Esophagus muscularis mucosa (tissue), 4 donors: ENCODE results near the gene LRSAM1. TPM values are rescaled to one million over a fixed set of nuclear protein-coding genes. Genes with fewer than 3 reads are reported as not detected.

Experiments used
- DNase-seq: peaks from one replicate; pipeline ENCODE4 v3.0.0-alpha.2; 2017; ENCODE audit errors: extremely low spot score
- H3K27ac ChIP-seq, 4 donors: fragments of 200-600 bp; sonication (generic); replicated peaks in 1 of 4; 1 replicate in 3 of 4; 2 replicates in 1 of 4; pipeline ENCODE4 v1.5.1; 2016 to 2019; ENCODE audit warnings: mild to moderate bottlenecking in 1 of 4
- H3K27me3 ChIP-seq, 4 donors: fragments of 200-600 bp; sonication (generic); one replicate each; pipeline versions ENCODE4 v1.5.1 to v1.6.0; 2016 to 2019
- H3K36me3 ChIP-seq, 4 donors: fragments of 200-600 bp; sonication (generic); one replicate each; pipeline ENCODE4 v1.5.1; 2016 to 2019
- H3K4me1 ChIP-seq, 4 donors: fragments of 200-600 bp; sonication (generic); one replicate each; pipeline ENCODE4 v1.5.1; 2016 to 2019
- H3K4me3 ChIP-seq, 4 donors: fragments of 200-600 bp; sonication (generic); 1 replicate in 2 of 4; 2 replicates in 2 of 4; pipeline ENCODE4 v1.5.1; 2016 to 2019; ENCODE audit warnings: mild to moderate bottlenecking in 4 of 4, moderate library complexity in 1 of 4
- H3K9me3 ChIP-seq, 4 donors: fragments of 200-600 bp; sonication (generic); 1 replicate in 3 of 4; 2 replicates in 1 of 4; pipeline ENCODE4 v1.5.1; 2016 to 2019
- EP300 ChIP-seq: sonication (generic); formaldehyde crosslinking; IDR thresholded peaks from one replicate; pipeline ENCODE4 v1.6.1; 2017; ENCODE audit warnings: antibody characterized with exemption
- POLR2A ChIP-seq: fragments of 450-650 bp; IDR thresholded peaks from one replicate; pipeline ENCODE4 v1.6.1; 2017; ENCODE audit warnings: antibody characterized with exemption, moderate library complexity, mild to moderate bottlenecking, low read depth
- POLR2AphosphoS5 ChIP-seq, 2 donors: sonication (generic); formaldehyde crosslinking; IDR thresholded peaks; one replicate each; pipeline ENCODE4 v1.6.1; 2017; ENCODE audit warnings: antibody characterized with exemption in 2 of 2
- WGBS: methylation state at CpG from one replicate; pipeline ENCODE4 v1.1.5; 2018; 5-methylcytosine and 5-hydroxymethylcytosine counted together
- intact Hi-C: fragments of 100-400 bp; cut with DNase I; formaldehyde crosslinking; loops from one replicate; pipeline ENCODE4 v1.15.1; 2023
- total RNA-seq, 4 donors: library from RNA; depleted of rRNA; stranded (reverse); fragments of >200 nt; gene quantifications; one replicate each; pipeline versions ENCODE4 v1.1.0 to v1.2.1, GENCODE V29; 2016
- TF ChIP-seq, protein P1 (sequence below), 3 experiments: fragments of 200-600 bp in 2 of 3; fragments of 450-650 bp in 1 of 3; sonication (generic) in 2 of 3; IDR thresholded peaks; one replicate each; pipeline ENCODE4 v1.5.1; 2017 to 2019; ENCODE audit warnings: antibody characterized with exemption in 3 of 3, mild to moderate bottlenecking in 2 of 3, moderate library complexity in 1 of 3

LRSAM1 gene
- total RNA-seq, 4 donors from 2014 or later, result 13.6 to 26.2 (median 18.8) TPM

DNA sequence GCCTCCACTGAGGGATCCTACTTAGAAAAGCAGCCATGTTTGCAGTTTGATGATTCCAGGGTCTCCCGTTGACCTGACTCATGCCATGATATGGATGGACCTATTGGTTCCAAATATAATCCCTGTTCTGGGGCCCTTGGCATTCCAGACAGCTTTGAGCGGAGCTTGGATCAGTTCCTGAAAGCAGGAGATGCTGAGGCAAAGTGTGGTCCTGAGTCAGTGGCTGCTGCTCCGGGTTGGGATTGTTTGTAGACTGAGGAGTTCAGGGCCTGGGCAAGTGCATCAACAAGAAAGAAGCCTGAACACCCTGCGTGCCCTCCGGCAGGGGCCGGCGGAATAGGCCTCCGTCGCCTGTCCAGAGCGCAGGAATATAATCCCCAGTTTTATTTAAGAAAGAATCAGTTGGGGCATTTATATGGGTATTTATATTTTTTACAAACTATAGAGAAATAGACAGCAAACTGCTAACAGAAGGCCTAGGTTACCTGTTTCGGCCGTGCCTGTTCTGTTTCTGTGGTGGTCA lies 50.6 kb downstream of the LRSAM1 start:
- Histone ChIP-seq H3K27me3 (no peaks in the 10 kb centered on the region), H3K27ac (no peak overlapping the region), H3K4me3 (no peak overlapping the region), H3K36me3 (peaks cover 13 to 82% (median 72%) of the 10 kb centered on the region in 4 donors), H3K9me3 (no peaks in the 10 kb centered on the region), H3K4me1 (peaks cover 5 to 9% (median 6%) of the 10 kb centered on the region in 4 donors)
- 89% methylated on average over 12 of the region's 12 CpGs for WGBS
- no peak for DNase-seq
- intact Hi-C loops, result loop anchor here (10.0 kb wide), 1 partner anchor 423 kb away; no protein-coding TSS in a partner anchor
- TF ChIP-seq POLR2A, result no peak
- TF ChIP-seq, protein P1, sequence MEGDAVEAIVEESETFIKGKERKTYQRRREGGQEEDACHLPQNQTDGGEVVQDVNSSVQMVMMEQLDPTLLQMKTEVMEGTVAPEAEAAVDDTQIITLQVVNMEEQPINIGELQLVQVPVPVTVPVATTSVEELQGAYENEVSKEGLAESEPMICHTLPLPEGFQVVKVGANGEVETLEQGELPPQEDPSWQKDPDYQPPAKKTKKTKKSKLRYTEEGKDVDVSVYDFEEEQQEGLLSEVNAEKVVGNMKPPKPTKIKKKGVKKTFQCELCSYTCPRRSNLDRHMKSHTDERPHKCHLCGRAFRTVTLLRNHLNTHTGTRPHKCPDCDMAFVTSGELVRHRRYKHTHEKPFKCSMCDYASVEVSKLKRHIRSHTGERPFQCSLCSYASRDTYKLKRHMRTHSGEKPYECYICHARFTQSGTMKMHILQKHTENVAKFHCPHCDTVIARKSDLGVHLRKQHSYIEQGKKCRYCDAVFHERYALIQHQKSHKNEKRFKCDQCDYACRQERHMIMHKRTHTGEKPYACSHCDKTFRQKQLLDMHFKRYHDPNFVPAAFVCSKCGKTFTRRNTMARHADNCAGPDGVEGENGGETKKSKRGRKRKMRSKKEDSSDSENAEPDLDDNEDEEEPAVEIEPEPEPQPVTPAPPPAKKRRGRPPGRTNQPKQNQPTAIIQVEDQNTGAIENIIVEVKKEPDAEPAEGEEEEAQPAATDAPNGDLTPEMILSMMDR (IDR thresholded peaks at IDR 0.05), result no peak

DNA sequence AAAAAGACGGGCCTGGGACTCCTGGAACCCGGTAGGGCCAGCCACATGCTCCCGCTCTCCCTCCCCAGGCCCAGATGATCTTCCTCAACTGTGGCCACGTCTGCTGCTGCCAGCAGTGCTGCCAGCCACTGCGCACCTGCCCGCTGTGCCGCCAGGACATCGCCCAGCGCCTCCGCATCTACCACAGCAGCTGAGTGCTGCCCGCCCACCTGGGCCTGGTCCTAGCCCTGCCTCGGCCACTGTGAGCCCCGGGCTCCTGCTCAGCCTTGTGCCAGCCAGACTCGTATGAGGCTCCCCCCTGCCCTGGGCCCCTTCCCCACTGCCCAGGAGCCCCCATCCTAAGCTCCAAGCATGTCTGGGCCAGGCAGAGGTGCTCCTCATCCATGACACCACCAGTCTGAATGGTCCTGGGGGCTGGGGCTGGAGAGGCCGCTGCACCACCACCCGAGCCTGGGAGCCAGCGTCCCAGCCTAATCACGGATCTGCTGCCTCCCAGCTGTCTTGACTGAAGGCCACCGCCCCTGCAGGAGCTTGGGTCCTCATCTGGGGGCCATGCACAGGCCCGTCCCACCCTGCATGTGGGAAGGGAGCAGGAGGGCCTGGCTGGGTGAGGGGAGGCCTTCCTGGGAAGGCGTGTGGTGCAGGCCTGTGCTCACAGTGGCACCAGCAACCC lies 51.5 kb downstream of the LRSAM1 start:
- no peak overlapping the region for H3K27ac ChIP-seq
- H3K36me3 ChIP-seq, result peaks cover 15 to 82% (median 72%) of the 10 kb centered on the region in 4 donors
- H3K27me3 ChIP-seq, result no peaks in the 10 kb centered on the region
- TF ChIP-seq, protein P1 (IDR thresholded peaks at IDR 0.05), result no peak
- TF ChIP-seq POLR2A, result no peak
- TF ChIP-seq POLR2AphosphoS5 (IDR thresholded peaks at IDR 0.05), result no peak
- TF ChIP-seq EP300, result no peak
- no peak for DNase-seq
- no peak overlapping the region for H3K4me3 ChIP-seq
- 92% methylated on average over 18 of the region's 21 CpGs for WGBS
- H3K4me1 ChIP-seq, result peaks cover 5 to 9% (median 6%) of the 10 kb centered on the region in 4 donors
- no peaks in the 10 kb centered on the region for H3K9me3 ChIP-seq
- intact Hi-C loops, result loop anchor here (10.0 kb wide), 1 partner anchor 422 kb away; no protein-coding TSS in a partner anchor

DNA sequence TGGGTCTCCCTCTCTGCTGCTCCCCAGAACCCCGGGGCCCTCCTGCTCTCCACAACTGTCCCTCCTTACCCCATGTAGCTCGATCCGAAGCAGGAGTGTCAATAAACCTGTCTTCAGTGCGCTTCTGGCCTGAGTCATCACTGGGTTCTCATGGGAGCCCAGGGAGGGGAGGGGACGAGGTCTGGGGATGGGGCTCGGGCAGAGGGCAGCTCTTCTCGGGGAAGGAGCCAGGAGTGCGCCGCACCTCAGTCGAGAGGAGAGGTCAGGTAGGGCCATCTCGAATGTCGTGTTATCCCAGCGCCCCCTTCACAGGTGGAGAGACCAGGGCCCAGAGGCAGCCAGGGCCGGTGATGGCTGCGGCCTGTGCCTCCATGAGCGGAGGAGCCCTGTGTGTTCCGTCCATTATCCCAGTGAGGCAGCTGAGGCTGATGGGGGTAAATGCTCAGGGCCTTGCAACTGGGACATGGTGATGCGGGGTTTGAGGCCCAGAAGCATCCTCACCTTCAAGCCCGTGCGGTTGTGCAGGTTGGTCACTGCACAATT lies 52.1 kb downstream of the LRSAM1 start:
- DNase-seq, result no peak
- no peak for TF ChIP-seq POLR2AphosphoS5 (IDR thresholded peaks at IDR 0.05)
- no peak for TF ChIP-seq EP300
- no peak for TF ChIP-seq POLR2A
- TF ChIP-seq, protein P1 (IDR thresholded peaks at IDR 0.05), result no peak
- intact Hi-C loops, result loop anchor here (10.0 kb wide), 1 partner anchor 421 kb away; no protein-coding TSS in a partner anchor
- H3K4me3 ChIP-seq, result no peak overlapping the region
- no peaks in the 10 kb centered on the region for H3K27me3 ChIP-seq
- H3K27ac ChIP-seq, result no peak overlapping the region
- WGBS, result 90% methylated on average over 17 of the region's 20 CpGs
- peaks cover 21 to 82% (median 72%) of the 10 kb centered on the region in 4 donors for H3K36me3 ChIP-seq
- peaks cover 5 to 9% (median 6%) of the 10 kb centered on the region in 4 donors for H3K4me1 ChIP-seq
- no peaks in the 10 kb centered on the region for H3K9me3 ChIP-seq

DNA sequence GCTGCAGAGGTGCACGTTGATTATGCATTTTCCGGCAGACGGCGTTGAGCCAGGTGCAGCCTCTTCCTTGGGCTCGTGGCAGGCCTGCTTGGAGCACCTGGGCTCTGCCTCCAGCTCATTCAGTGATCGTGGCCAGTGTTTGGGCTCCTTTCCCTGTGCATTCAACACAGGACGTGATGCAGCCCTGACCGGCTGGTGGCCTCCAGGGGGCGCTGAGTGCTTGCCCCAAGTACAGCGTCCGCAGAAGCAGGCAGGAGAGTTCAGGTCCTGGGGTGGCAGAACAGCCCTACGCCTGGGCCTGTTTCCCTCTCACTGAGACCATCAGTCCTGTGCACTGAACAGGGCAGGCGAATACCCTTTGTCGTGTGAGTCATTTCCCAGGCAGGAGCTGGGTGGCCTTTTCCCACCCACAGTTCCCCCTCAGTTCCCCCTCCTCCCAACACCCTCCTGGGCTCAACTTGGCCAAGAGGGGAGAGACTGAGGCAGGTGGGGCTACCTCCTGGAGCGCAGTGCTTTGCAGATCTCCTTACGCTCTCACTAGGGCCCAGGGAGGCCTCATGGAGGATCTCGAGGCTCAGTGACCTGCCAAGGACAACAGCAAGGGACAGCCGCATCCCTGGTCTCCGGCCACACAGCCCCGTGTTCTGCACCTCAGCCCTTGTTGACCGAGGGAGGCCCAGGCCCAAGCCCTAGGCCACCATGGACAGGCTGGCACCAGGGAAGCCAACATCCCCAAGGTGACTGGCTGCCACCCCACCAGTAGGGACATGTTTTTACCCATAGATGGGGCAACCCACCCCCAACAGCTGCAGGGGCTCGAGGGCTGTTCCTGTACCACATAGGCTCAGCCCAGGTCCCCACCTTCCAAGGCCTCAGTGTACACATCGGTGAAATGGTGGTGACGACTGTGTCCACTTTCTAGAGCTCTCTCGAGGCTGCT lies 52.9 kb downstream of the LRSAM1 start:
- 69% methylated on average over 8 of the region's 25 CpGs for WGBS
- H3K9me3 ChIP-seq, result no peaks in the 10 kb centered on the region
- TF ChIP-seq, protein P1 (IDR thresholded peaks at IDR 0.05), result peak; percentile 86 to 87 (median 87)
- no peak for TF ChIP-seq EP300
- TF ChIP-seq POLR2AphosphoS5 (IDR thresholded peaks at IDR 0.05), result peak in 1 of 2 donors; percentile 55
- no peak for TF ChIP-seq POLR2A
- intact Hi-C loops, result loop anchor here (1.0 to 10.0 kb wide), 2 partner anchors 81 to 421 kb away; no protein-coding TSS in a partner anchor
- H3K36me3 ChIP-seq, result peaks cover 28 to 87% (median 75%) of the 10 kb centered on the region in 4 donors
- no peak overlapping the region for H3K4me3 ChIP-seq
- DNase-seq, result peak; percentile 94
- no peaks in the 10 kb centered on the region for H3K27me3 ChIP-seq
- peaks cover 5 to 11% (median 6%) of the 10 kb centered on the region in 4 donors for H3K4me1 ChIP-seq
- H3K27ac ChIP-seq, result peak overlapping the region in 3 of 4 donors; percentile 27 to 45 (median 31)
